NCI-H1694 (cell line): ENCODE results near the gene SMYD5.
"Not testable (repeated sequence)": the region's sequence is repeated elsewhere in the genome, so short reads cannot be mapped to it uniquely, and the experiment has no call there.

ENCODE experiments used
- DNase-seq: peaks from one replicate; lab custom pipeline; 2025; lab: John Stamatoyannopoulos, UW

The SMYD5 gene

DNA sequence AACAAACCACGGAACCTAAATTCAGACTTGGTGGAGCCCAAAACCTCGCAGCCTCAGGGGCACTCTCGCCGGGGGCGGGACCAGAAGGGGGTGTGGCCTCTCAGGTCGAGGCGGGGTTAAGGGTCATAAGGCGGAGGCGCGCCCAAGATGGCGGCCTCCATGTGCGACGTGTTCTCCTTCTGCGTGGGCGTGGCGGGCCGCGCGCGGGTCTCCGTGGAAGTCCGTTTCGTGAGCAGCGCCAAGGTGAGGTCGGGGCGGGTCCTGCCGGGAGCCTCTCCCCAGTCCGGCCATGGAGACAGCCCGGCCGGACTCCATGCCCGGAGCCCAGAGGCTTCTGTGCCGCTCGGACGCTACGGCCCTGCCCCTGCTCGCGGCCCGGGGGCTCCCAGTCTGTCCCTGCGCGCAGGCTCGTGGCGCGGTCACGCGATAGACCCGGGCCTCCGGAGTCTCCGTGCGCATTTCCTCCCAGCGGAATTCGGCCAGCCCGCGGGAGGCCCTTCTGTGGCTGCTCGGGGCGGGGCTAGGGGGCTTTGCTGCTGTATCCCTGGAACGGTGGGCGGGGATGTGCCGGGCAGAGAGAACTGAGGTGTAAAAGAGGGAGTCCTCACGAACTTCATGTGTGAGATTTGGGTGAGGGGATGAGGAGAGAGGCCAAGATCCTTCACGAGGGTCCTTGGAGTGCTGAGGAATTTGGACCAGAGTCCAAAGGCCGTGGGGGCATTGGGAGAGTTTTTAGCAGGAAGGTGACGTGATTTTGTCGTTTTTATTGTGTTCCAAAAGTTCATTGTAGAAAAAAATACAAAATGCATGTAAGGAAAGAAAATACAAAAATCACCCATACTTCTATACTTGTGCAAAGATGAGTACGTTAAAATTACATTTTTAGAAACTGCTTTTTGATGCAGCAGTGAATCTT lies at the start of gene SMYD5:
Gene SMYD5 (plus strand): TSS at position 126 of the 916 bp plus-strand sequence. CDS start 22 bp downstream, at position 148.
- DNase-seq = peak; percentile 70

DNA sequence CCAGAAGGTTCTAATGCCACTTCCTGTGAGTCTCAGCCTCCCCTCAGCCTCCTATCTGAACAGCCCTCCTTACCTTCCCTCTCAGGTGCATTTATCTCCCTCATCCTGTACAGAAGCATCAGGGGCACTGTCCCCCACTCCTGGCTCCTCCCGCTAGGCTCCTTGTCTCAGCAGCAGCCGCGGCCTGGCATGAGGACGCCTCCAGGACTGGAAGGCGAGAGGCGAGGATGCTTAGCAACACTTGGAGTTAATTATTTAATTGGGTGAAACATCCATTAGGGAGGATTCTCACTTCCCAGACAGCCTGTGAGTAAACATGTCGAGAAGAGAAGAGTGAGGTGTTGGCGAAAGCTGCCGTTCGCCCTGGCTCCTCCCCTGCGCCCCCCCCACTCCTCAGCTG lies 48.1 kb upstream of the SMYD5 start:
- DNase-seq = not testable (repeated sequence)

DNA sequence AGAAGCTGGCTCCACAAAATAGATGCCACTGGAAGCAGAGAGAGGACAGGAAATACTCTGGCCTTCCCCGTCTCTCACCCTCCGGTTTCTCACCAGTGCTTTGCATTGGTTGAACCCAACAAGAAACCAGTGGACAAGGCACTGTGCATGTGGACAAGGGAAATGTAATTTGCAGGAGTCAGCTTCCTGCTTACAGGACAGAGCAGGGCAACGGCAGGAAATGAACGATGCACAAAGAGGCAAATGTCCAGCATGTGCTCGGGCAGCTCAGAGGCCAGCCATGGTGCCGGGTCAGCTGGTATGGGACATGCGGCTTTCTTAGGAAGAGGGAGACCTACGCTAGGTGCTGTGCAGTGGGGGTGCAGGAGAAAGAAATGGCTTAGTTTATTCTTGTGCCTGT lies 47.2 kb upstream of the SMYD5 start:
- not testable (repeated sequence) for DNase-seq

DNA sequence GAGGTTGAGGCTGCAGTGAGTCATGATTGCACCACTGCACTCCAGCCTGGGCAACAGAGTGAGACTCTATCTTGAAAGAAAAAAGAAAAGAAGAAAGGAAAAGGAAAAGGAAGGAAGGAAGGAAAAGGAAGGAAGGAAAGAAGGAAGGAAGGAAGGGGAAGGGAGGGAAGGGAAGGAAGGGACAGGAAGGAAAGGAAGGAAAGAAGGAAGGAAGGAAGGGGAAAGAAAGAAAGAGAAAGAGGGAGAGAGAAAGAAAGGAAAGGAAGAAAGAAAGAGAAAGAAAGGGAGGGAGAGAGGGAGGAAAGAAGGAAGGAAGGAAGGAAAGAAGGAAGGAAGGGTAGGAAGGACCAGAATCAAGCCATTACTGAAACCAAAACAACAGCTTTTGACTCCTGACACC lies 45.7 kb upstream of the SMYD5 start:
- DNase-seq = not testable (repeated sequence)

DNA sequence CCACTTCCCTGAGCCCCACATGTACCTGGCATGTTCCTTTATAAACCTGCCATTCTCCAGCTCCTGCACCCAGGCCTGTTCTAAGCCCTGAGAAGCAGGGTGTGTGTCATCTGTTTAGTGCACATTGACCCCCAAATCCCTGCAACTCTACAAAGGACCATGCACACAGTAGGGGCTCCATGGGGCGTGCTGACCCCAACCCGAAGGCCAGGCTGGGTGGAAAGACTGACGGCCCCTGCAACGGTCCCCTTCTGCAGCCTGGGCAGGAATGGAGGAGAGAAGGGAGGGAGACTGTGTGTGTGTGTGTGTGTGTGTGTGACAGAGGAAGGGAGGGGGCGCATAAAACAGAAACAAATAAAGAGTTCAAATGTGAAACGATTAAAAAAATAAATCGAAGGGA lies 43.7 kb upstream of the SMYD5 start:
- not testable (repeated sequence) for DNase-seq

DNA sequence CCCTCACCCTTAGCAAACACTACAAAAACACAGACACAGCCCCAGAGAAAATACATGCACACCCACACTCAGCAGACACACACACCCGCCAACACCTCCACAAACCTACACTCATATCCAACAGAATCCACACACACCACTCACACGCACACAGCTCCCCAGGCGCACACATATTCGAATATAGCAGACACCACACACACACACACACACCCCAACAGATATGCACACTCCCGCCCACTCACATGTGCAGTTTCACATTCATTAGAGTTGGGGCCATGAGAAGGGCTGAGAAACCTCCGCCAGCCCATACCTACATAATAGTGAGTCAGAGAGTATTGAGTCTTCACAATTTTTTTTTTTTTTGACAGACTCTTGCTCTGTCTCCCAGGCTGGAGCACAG lies 41.1 kb upstream of the SMYD5 start:
- DNase-seq = no peak

DNA sequence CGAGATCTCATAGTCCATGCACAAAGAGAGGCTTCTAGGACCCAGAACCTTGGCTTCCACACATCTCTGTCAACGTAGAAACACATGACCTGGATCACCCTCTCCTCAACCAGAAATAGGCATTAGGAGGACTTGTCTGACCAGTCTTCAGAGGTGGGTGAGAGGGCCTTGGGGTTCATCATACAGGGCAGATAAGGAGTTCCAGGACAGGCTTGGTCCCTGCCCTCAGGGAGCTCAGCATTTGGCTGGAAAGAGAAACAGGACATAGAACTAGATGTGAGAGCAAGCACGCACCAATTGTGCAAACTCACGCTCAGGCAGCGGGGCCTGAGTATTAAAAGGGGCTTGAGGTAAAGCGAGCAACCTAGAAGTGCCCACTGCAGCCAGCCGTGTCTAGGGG lies 40.3 kb upstream of the SMYD5 start:
- DNase-seq = no peak

DNA sequence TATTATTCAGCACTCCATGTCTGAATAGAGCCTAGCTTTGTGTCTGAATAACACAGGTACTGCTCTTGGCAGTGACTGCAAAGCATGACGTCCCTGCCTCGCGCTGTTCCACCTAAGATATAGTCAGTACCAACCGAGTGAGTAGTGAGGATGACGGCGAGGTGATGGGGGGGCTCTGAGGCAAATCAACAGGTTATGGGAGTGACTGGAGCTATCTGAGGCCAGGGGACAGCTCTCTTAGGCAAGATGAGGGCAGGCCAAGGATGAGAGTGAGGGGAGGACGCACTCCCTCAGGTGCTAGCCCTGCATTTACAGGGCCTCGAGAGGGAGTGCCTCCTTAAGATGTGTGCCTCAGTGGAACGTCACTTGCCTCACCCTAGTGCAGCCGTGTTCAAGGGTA lies 39.8 kb upstream of the SMYD5 start:
- no peak for DNase-seq

DNA sequence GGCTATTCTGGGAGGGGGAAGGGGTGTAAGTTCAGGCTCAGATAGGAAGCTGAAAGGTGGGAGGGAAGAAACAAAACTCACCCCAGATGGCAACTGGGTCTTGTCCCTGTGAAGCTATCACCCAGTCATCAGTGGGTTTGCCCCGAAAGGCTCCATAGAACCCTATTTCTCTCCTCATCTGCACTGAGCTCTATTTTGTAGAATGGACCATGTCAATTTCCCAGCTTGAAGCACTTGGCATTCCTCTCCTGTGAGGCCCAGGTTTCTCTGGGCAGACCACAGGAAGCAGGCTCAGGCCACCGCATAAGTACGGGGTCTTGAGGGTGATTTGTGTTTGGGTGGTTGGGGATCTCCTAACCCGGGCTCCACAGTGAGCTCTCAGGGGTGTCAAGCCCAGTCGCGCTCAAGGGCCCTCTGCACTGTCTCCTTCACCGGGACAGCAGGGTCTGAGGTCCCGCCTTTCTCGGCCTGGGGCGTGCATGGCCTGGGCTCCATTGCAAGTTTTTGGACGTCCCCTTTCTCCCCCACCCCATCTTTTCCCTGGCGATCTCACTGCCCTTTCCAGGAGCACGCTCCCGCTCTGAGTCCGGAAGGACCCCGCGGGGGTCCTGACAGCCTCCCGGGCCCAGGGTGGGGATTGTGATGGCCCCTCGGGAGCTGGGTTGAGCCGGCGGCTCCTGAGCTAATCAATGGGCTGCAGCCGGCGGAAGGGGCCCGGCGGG lies 38.9 kb upstream of the SMYD5 start:
- DNase-seq = no peak

DNA sequence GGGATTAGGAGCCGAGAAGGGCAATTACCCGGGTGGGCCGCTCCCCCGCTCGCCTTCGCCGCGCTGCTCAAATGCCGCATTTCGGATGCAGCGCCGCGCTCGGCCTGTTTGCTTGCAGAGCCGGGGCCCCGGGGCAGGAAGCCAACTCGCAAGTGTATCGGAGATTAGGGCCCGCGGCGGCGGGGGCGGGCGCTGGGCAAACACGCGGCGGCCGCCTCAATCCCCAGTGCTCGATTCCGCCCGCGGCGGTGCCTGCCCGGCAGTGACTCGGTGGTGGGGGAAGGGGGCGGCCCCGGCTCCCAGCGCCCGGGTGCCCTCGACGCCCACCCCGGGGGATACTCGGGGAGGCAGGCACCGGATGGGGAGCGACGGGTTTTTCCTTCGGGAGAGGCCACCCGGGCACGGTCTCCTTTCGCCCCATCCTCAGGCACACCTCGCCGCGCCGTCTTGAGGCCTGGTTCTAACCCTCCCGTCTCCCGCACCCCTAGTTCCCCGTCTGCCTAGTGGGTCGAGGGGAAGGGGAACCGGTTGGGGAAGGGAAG lies 38.3 kb upstream of the SMYD5 start:
- DNase-seq = no peak

DNA sequence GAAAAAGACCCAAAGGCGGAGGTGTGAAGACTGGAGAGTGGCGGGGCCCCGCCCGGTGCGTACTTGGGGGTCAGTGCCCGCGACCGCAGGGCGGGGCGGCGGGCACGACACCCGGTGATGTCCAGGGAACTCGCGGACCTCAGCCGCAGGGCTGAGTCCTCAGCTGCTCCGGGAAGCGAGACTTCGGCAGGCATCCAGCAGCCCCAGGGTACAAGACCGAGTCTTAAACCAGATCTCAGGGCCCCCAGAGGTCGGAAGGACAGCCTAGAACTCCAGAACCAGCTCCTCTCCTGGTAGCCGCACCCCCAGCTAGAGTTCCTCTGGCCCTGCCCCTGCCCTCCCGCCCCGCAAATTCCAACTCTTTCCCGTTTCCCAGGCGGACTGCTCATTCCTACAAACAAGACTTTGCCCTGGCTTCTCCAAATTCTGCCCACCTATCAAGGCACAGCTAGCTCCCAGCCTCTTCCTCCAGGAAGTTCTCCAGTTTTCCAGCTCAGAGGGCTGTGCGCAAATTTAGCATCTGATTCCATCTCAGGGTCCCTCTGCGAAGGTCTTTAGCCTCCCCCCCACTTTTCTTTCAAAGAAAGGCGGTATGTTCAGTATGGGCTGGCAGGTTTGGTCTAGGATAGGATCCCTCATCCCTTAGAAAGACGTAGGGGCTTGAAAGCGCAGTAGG lies 37.7 kb upstream of the SMYD5 start:
- DNase-seq = no peak

DNA sequence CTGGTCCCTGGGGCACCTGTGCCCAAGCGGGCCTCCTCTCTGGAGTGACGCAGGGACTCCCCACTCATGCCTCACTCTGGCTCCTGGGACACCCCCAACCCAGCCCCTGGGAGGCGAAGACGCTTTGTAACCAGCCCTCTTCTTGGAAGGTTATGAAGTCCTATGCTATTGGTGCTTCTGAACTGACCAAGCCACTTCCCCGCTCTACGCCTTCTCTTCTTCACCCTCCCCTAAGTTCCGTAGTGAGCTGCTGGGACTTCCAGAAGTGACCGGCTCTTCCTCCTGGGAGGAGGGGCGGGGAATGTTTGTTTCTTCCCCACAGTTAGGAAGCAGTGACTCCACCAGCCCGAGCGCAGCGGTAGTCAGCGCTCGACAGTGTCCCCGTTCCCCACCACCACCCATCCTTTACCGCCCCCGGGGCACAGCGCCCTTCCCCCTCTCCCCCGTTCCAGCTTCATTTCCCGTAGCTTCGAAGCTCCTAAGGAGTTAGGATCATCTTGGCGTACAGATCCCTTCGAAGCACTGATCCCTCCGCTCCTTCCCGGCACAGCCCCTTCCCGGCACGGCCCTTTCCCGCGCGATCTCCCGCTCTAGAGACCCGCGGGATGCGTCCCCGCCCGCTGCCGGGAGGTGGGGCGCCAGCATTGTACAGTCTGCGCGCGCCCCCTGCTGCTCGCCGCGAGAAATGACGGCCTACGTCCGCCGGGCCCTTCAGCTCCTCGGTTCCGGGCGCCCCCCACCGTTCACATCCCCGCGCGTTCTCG lies 37.0 kb upstream of the SMYD5 start:
- DNase-seq = peak; percentile 81

DNA sequence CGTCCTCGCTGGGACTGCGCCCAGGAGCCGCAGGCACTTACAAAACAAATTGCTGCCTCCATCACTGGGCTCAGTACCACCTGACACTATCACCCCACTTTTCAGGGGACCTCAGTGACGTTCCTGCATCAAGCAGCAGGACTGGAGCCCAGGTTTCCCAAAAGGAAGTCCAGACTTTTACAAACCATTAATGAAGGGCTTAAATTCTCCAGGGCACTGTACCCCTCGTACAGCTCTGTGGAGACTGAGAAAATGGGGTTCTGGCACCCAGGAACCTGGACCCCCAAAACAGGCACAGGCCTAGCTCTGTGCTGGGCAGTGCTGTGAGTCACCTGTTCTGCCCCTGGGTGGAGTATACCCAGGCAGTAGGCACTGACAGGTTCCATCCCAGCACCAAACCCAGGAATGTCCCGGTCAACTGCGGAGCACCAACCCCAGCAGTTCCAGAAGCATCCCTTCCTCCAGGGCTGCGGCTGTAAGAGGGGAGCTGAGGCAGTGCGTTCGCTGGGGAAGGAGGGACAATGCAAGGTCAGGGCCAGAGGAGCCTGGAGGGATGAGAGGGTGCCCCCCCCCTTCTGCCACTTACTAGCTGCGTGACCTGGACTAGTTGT lies 36.3 kb upstream of the SMYD5 start:
- no peak for DNase-seq

DNA sequence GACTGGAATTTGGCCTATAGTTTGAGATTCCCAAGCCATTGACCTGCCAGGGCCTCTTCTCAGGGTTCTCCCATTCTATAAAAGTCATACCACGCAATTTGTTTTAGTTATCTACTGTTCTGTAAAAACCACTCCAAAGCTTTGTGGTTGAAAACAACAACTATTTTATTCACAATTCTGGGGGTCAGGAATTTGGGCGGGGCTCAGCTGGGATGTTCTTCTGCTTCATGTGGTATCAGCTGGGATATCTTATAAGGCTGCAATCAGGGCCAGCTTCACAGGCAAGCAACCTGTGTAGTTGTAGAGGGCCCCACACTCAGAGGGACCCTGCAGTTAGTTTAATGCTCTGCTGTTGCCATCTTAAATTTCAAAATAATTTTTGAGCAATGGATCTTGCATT lies 28.1 kb upstream of the SMYD5 start:
- DNase-seq = no peak

DNA sequence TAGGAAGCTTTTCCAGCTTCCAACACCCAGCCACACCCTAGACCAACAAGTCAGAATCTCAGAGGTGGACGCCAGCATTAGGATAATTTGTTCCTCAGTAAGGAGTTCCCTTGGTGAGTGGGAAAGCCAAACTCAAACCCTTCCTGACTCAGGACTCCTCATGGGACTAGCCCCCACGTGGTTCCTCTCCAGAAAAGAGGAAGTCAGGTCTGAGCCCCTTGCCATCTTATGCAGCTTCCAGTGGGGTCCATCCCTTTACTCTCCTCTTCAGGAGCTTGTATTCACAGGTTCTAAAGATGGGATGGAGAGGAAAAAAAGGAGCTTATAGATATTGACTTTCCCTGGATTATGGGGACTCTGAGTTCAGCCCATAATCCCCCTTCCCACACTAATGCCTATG lies 26.5 kb upstream of the SMYD5 start:
- DNase-seq = no peak

DNA sequence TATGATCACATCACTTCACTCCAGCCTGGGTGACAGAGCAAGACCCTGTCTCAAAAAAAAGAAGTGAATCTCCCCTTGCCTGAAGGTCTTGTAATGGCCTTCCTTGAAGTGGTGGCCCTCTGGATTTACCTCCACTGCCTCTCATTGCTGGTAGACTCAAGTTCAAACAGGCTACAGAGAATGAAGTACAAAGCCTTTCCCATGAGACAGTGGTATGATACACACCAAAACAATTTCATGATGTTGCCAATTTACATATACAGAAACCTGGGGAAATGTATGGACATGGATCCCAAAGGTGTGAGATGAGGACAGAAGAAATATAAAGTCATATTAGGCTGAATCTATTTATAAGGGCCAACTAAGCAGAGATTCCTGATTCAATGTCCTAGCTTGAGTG lies 16.5 kb upstream of the SMYD5 start:
- DNase-seq = no peak

DNA sequence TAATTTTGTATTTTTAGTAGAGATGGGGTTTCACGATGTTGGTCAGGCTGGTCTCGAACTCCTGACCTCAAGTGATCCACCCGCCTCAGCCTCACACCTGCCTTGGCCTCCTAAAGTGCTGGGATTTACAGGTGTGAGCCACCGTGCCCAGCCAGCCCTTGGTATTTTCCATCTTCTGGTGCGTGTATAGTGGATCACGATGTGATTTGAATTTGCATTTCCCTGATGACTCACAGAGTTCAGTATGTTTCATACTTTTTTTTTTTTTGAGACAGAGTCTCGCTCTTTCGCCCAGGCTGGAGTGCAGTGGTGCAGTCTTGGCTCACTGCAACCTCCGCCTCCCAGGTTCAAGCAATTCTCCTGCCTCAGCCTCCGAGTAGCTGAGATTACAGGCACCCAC lies 13.8 kb upstream of the SMYD5 start:
- DNase-seq = not testable (repeated sequence)

DNA sequence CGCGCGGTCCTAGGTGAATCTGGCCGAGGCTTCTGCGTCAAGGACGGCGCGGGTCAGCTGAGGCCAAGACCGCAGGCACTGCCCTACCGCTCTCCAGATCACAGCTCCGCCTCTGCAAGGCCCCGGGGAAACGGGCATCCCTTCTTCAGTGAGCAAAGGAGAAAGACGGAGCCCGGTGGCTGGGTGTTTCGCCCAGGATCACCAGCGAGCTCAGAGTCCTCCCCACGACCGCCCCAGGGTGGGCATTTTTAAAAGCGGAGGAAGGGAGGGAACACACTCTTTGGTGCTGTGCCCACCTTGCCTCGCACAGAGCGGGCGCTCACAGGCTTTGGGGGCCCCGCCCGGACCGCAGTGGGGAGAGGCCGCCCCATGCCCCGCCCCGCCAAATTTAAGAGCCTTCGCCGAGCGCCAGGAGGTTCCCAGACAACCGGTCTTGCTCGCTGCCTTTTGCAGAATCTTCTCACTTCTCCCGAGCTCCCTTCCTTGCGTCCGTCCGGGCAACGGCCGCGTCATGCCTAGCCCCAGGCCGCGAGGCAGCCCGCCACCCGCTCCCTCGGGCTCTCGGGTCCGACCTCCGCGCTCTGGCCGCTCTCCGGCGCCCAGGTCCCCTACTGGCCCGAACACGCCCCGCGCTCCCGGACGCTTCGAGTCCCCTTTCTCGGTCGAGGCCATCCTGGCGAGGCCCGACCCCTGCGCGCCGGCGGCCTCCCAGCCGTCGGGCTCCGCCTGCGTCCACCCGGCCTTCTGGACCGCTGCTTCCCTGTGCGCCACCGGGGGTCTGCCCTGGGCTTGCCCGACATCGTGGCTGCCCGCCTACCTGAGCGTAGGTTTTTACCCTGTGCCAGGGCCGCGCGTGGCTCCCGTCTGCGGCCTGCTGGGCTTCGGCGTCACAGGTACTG lies 11.6 kb upstream of the SMYD5 start, which contains the start of gene NOTO:
Gene NOTO (plus strand): TSS at position 419 of the 899 bp plus-strand sequence. CDS start 93 bp downstream, at position 512.
- DNase-seq = no peak

DNA sequence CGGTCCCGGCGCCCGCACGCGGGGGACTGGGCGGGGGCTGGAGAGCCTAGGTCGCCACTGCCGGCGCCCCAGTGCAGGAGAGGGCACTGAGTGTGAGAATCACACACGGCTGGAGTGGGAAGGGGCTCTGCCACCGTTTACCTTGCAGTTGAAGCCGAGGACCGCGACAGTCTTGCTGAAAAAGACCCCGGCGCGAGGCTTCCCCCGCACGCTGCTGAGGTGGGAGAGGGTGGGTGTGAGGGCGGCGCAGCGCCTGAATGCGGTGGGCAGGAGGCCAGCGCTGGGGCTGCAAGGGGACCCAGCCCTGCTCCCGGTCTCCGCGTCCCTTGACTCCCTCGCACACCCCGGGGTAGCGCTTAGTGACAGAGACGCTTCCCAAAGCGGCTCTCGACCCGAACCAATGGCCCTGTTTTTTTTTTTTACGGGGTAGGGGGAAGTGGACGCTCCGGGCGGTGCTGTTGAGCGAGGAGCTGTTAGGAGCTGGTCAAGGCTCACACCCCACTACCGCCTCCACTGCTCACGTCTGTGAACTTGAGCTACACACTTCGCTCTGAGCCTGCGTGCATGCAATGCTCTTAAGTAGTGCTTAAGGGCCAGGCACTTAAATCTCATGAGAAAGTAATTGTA lies 10.9 kb upstream of the SMYD5 start:
- DNase-seq = no peak

DNA sequence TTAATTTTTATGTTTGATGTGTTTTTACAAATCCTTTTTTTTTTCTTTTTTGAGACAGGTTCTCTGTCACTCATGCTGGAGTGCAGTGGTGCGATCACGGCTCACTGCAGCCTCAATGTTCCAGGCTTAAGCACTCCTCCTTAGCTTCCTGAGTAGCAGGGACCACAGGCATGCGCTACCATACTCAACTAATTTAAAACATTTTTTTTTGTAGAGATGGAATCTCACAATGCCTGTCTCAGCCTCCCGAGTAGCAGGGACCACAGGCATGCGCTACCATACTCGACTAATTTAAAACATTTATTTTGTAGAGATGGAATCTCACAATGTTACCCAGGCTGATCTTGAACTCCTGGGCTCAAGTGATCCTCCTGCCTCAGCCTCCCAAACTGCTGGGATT lies 8.4 kb upstream of the SMYD5 start:
- no peak for DNase-seq
